ENCODE results near the gene DCAF4. TPM values are rescaled to one million over a fixed set of nuclear protein-coding genes. Genes with fewer than 3 reads are reported as not detected.

Gene DCAF4
- total and polyA plus RNA-seq, 5 donors from 2014 or later, result 7.1 to 32.6 (median 10.6) TPM

DNA sequence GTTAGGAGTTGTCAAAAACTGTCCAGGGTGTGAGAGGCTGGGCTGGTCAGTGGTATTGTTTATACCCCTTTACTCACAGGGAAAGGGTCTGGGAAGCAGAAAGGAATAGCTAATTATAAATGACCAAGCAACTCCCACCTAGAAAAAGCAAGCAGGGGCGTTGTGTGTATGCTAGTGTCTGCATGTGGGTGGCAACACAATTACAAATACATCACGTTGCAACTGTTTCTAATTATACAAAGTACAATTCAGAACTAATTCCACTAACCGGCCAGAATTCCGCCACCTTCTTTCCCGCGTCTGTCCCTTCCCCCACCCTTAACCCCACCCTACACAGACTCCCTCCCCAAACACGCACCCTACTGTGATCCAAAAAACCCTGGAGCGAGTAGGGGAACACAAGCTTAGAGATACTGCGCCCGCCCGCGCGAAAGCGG lies 34.6 kb upstream of the DCAF4 start:
- peaks cover 30% of the 10 kb centered on the region for H3K4me1 ChIP-seq (ENCODE audit: control insufficient read depth, insufficient read depth, low read length, poor library complexity, severe bottlenecking)
- H3K9me3 Mint-ChIP-seq, result peaks cover 0 to 5% (median 0%) of the 10 kb centered on the region in 7 donors
- no peak overlapping the region for H3K27ac ChIP-seq (ENCODE audit: insufficient read depth, low read length, poor library complexity, severe bottlenecking)
- peak overlapping the region; percentile 91 to 97 (median 96) for H3K4me3 Mint-ChIP-seq
- H3K27me3 ChIP-seq (ENCODE audit: control insufficient read depth, insufficient read depth, low read length), result peaks cover 40% of the 10 kb centered on the region
- H3K27ac Mint-ChIP-seq, result no peak overlapping the region
- H3K27me3 Mint-ChIP-seq, result peaks cover 49% of the 10 kb centered on the region
- H3K36me3 ChIP-seq (ENCODE audit: control insufficient read depth, insufficient read depth, low read length), result no peaks in the 10 kb centered on the region
- no peaks in the 10 kb centered on the region for H3K36me3 Mint-ChIP-seq
- no peak for DNase-seq
- H3K9me3 ChIP-seq (ENCODE audit: control insufficient read depth in 2 of 2, low read length in 2 of 2), result no peaks in the 10 kb centered on the region
- H3K4me1 Mint-ChIP-seq, result peaks cover 7 to 33% (median 21%) of the 10 kb centered on the region in 4 donors
- ATAC-seq (ENCODE audit: low read depth in 2 of 2), result no peak
- H3K4me3 ChIP-seq (ENCODE audit: low read depth, low read length), result peak overlapping the region; percentile 77

- Mint-ChIP-seq H3K4me3 (peak overlapping the region; percentile 91 to 97 (median 96)), H3K9me3 (peaks cover 0 to 4% (median 0%) of the 10 kb centered on the region in 7 donors), H3K27ac (peak overlapping the region; percentile 83 to 93 (median 88)), H3K36me3 (no peaks in the 10 kb centered on the region), H3K4me1 (peaks cover 7 to 33% (median 21%) of the 10 kb centered on the region in 4 donors), H3K27me3 (peaks cover 49% of the 10 kb centered on the region)
- Histone ChIP-seq H3K27ac (ENCODE audit: insufficient read depth, low read length, poor library complexity, severe bottlenecking) (no peak overlapping the region), H3K9me3 (ENCODE audit: control insufficient read depth in 2 of 2, low read length in 2 of 2) (no peaks in the 10 kb centered on the region), H3K36me3 (ENCODE audit: control insufficient read depth, insufficient read depth, low read length) (no peaks in the 10 kb centered on the region), H3K4me3 (ENCODE audit: low read depth, low read length) (peak overlapping the region; percentile 77), H3K27me3 (ENCODE audit: control insufficient read depth, insufficient read depth, low read length) (peaks cover 45% of the 10 kb centered on the region), H3K4me1 (ENCODE audit: control insufficient read depth, insufficient read depth, low read length, poor library complexity, severe bottlenecking) (peaks cover 30% of the 10 kb centered on the region)
- ATAC-seq (ENCODE audit: low read depth in 2 of 2), result no peak
- DNase-seq, result peak; percentile 13 to 46 (median 32)
Observed at GRCh38 chr14:72892103-72892878, 34.0 kb upstream of the DCAF4 start.

- DNase-seq, result peak; percentile 11 to 40 (median 16)
- ATAC-seq (ENCODE audit: low read depth in 2 of 2), result peak in 1 of 2 donors; percentile 3
- peaks cover 43% of the 10 kb centered on the region for H3K27me3 ChIP-seq (ENCODE audit: control insufficient read depth, insufficient read depth, low read length)
- Mint-ChIP-seq H3K9me3 (peaks cover 0 to 4% (median 0%) of the 10 kb centered on the region in 7 donors), H3K36me3 (no peaks in the 10 kb centered on the region), H3K27me3 (peaks cover 47% of the 10 kb centered on the region), H3K4me3 (peak overlapping the region; percentile 91 to 97 (median 96)), H3K27ac (peak overlapping the region; percentile 83 to 93 (median 88)), H3K4me1 (peaks cover 7 to 33% (median 21%) of the 10 kb centered on the region in 4 donors)
- no peaks in the 10 kb centered on the region for H3K36me3 ChIP-seq (ENCODE audit: control insufficient read depth, insufficient read depth, low read length)
- no peaks in the 10 kb centered on the region for H3K9me3 ChIP-seq (ENCODE audit: control insufficient read depth in 2 of 2, low read length in 2 of 2)
- peak overlapping the region; percentile 77 for H3K4me3 ChIP-seq (ENCODE audit: low read depth, low read length)
- peaks cover 30% of the 10 kb centered on the region for H3K4me1 ChIP-seq (ENCODE audit: control insufficient read depth, insufficient read depth, low read length, poor library complexity, severe bottlenecking)
- H3K27ac ChIP-seq (ENCODE audit: insufficient read depth, low read length, poor library complexity, severe bottlenecking), result no peak overlapping the region
Observed at GRCh38 chr14:72892879-72893635, 33.2 kb upstream of the DCAF4 start.

- Histone ChIP-seq H3K9me3 (ENCODE audit: control insufficient read depth in 2 of 2, low read length in 2 of 2) (no peaks in the 10 kb centered on the region), H3K27ac (ENCODE audit: insufficient read depth, low read length, poor library complexity, severe bottlenecking) (no peak within 1 kb of the TSS), H3K27me3 (ENCODE audit: control insufficient read depth, insufficient read depth, low read length) (peaks cover 42% of the 10 kb centered on the region), H3K36me3 (ENCODE audit: control insufficient read depth, insufficient read depth, low read length) (no peaks in the 10 kb centered on the region), H3K4me1 (ENCODE audit: control insufficient read depth, insufficient read depth, low read length, poor library complexity, severe bottlenecking) (peaks cover 30% of the 10 kb centered on the region), H3K4me3 (ENCODE audit: low read depth, low read length) (peak within 1 kb of the TSS; percentile 80)
- Mint-ChIP-seq H3K4me1 (peaks cover 7 to 33% (median 21%) of the 10 kb centered on the region in 4 donors), H3K36me3 (no peaks in the 10 kb centered on the region), H3K4me3 (peak within 1 kb of the TSS; percentile 96 to 100 (median 96)), H3K27me3 (peaks cover 47% of the 10 kb centered on the region), H3K9me3 (no peaks in the 10 kb centered on the region), H3K27ac (peak within 1 kb of the TSS in 2 of 3 donors; percentile 88 to 89)
- ATAC-seq (ENCODE audit: low read depth in 2 of 2), result peak; percentile 98 to 99
- DNase-seq, result peak; percentile 89 to 95 (median 89)
Observed at GRCh38 chr14:72893636-72894322, 32.5 kb upstream of the DCAF4 start, which contains the start of gene DPF3. Gene DPF3, minus strand, starts transcription at chr14:72894101. Its CDS starts 13 bp downstream, at chr14:72894088.

- peaks cover 42% of the 10 kb centered on the region for H3K27me3 ChIP-seq (ENCODE audit: control insufficient read depth, insufficient read depth, low read length)
- ATAC-seq (ENCODE audit: low read depth in 2 of 2) (no peak), DNase-seq (no peak)
- no peaks in the 10 kb centered on the region for H3K9me3 ChIP-seq (ENCODE audit: control insufficient read depth in 2 of 2, low read length in 2 of 2)
- H3K4me3 Mint-ChIP-seq, result peak overlapping the region; percentile 96 to 100 (median 96)
- no peaks in the 10 kb centered on the region for H3K9me3 Mint-ChIP-seq
- peak overlapping the region in 2 of 3 donors; percentile 56 to 89 for H3K27ac Mint-ChIP-seq
- H3K27me3 Mint-ChIP-seq, result peaks cover 47% of the 10 kb centered on the region
- peaks cover 30% of the 10 kb centered on the region for H3K4me1 ChIP-seq (ENCODE audit: control insufficient read depth, insufficient read depth, low read length, poor library complexity, severe bottlenecking)
- H3K4me1 Mint-ChIP-seq, result peaks cover 7 to 33% (median 21%) of the 10 kb centered on the region in 4 donors
- no peak overlapping the region for H3K27ac ChIP-seq (ENCODE audit: insufficient read depth, low read length, poor library complexity, severe bottlenecking)
- no peaks in the 10 kb centered on the region for H3K36me3 Mint-ChIP-seq
- peak overlapping the region; percentile 80 for H3K4me3 ChIP-seq (ENCODE audit: low read depth, low read length)
- no peaks in the 10 kb centered on the region for H3K36me3 ChIP-seq (ENCODE audit: control insufficient read depth, insufficient read depth, low read length)
Observed at GRCh38 chr14:72894323-72894622, 32.0 kb upstream of the DCAF4 start.

- peak overlapping the region; percentile 80 for H3K4me3 ChIP-seq (ENCODE audit: low read depth, low read length)
- no peak overlapping the region for H3K27ac ChIP-seq (ENCODE audit: insufficient read depth, low read length, poor library complexity, severe bottlenecking)
- ATAC-seq (ENCODE audit: low read depth in 2 of 2) (no peak), DNase-seq (peak in 1 of 3 donors; percentile 9)
- Mint-ChIP-seq H3K4me3 (peak overlapping the region; percentile 96 to 100 (median 96)), H3K36me3 (no peaks in the 10 kb centered on the region), H3K9me3 (no peaks in the 10 kb centered on the region), H3K27ac (peak overlapping the region in 2 of 3 donors; percentile 56 to 89), H3K27me3 (peaks cover 47% of the 10 kb centered on the region), H3K4me1 (peaks cover 7 to 33% (median 21%) of the 10 kb centered on the region in 4 donors)
- H3K9me3 ChIP-seq (ENCODE audit: control insufficient read depth in 2 of 2, low read length in 2 of 2), result no peaks in the 10 kb centered on the region
- peaks cover 42% of the 10 kb centered on the region for H3K27me3 ChIP-seq (ENCODE audit: control insufficient read depth, insufficient read depth, low read length)
- peaks cover 30% of the 10 kb centered on the region for H3K4me1 ChIP-seq (ENCODE audit: control insufficient read depth, insufficient read depth, low read length, poor library complexity, severe bottlenecking)
- no peaks in the 10 kb centered on the region for H3K36me3 ChIP-seq (ENCODE audit: control insufficient read depth, insufficient read depth, low read length)
Observed at GRCh38 chr14:72894623-72895378, 31.5 kb upstream of the DCAF4 start.

DNA sequence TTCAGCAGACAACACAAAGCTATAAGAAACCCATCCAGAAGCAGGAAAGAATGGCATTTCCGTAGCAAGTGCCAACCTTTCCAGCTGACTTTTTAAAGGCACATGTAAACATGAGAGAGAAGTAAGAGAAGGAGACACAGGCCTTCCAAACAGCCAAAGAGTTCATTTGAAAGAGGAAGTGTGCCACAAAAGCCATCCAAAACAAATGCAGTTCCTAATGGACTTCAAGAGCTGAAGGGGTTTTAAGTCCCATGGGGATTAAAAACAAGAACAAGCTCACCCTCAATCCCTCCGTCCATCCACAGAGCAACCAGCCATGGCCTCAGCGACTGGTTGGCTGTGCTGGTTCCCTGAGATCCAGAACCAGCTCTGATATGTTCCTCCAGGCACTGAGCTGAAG lies 27.8 kb upstream of the DCAF4 start:
- H3K4me3 Mint-ChIP-seq, result no peak overlapping the region
- peaks cover 12% of the 10 kb centered on the region for H3K4me1 ChIP-seq (ENCODE audit: control insufficient read depth, insufficient read depth, low read length, poor library complexity, severe bottlenecking)
- H3K9me3 Mint-ChIP-seq, result peaks cover 0 to 1% (median 0%) of the 10 kb centered on the region in 7 donors
- H3K27me3 Mint-ChIP-seq, result peaks cover 34% of the 10 kb centered on the region
- H3K4me1 Mint-ChIP-seq, result peaks cover 6 to 20% (median 12%) of the 10 kb centered on the region in 4 donors
- no peak for DNase-seq
- no peaks in the 10 kb centered on the region for H3K36me3 Mint-ChIP-seq
- H3K27ac Mint-ChIP-seq, result no peak overlapping the region
- H3K4me3 ChIP-seq (ENCODE audit: low read depth, low read length), result no peak overlapping the region
- H3K27me3 ChIP-seq (ENCODE audit: control insufficient read depth, insufficient read depth, low read length), result peaks cover 28% of the 10 kb centered on the region
- H3K27ac ChIP-seq (ENCODE audit: insufficient read depth, low read length, poor library complexity, severe bottlenecking), result no peak overlapping the region
- H3K9me3 ChIP-seq (ENCODE audit: control insufficient read depth in 2 of 2, low read length in 2 of 2), result no peaks in the 10 kb centered on the region
- H3K36me3 ChIP-seq (ENCODE audit: control insufficient read depth, insufficient read depth, low read length), result no peaks in the 10 kb centered on the region
- ATAC-seq (ENCODE audit: low read depth in 2 of 2), result no peak

Data from CD4-positive, CD25-positive, alpha-beta regulatory T cell (primary cell).